ENCODE measurements around the gene TMEM147. TPM values are rescaled to one million over a fixed set of nuclear protein-coding genes. Genes with fewer than 3 reads are reported as not detected.
A peak's percentile ranks its signal among the peaks of the same experiment; 100 is the strongest.

TMEM147 gene
- total and polyA plus RNA-seq, 2 of the 4 experiments (the other 2 are of a cell fraction), result 67.6 to 108 TPM

GRCh38 chr19:35566738-35567137, 21.3 kb downstream of the TMEM147 start:
- Histone ChIP-seq H3K36me3 (ENCODE audit: control insufficient read depth, insufficient read depth, low read length) (no peaks in the 10 kb centered on the region), H3K18ac (ENCODE audit: low read depth, low read length) (no peak overlapping the region), H3K27ac (ENCODE audit: insufficient read depth, low read length) (no peak overlapping the region), H4K8ac (ENCODE audit: low read depth in 2 of 2, low read length in 2 of 2) (no peak overlapping the region), H3K14ac (replicated peaks; ENCODE audit: low read depth, low read length) (no peak overlapping the region), H3K79me1 (ENCODE audit: low read depth in 1 of 2, low read length in 2 of 2) (no peaks in the 10 kb centered on the region), H4K20me1 (ENCODE audit: insufficient read depth, low read length) (no peaks in the 10 kb centered on the region), H2BK20ac (ENCODE audit: low read depth, low read length) (no peak overlapping the region), H3K4me1 (ENCODE audit: control insufficient read depth, insufficient read depth, low read length) (no peaks in the 10 kb centered on the region), H3K4me3 (ENCODE audit: insufficient read depth, low read depth, low read length) (no peak overlapping the region), H3K9me1 (ENCODE audit: insufficient read depth, low read length) (no peaks in the 10 kb centered on the region), H3K4ac (ENCODE audit: low read depth, low read length) (no peak overlapping the region), H2AK5ac (ENCODE audit: low read depth, low read length) (no peak overlapping the region), H3K4me2 (ENCODE audit: low read depth, low read length) (no peak overlapping the region), H2BK5ac (ENCODE audit: low read depth, low read length, poor library complexity, severe bottlenecking) (no peak overlapping the region), H3K27me3 (ENCODE audit: control insufficient read depth, insufficient read depth, low read length) (peaks cover 12% of the 10 kb centered on the region), H2AFZ (replicated peaks; ENCODE audit: low read length, poor library complexity) (peak overlapping the region; percentile 21), H4K5ac (ENCODE audit: low read depth, low read length) (no peak overlapping the region), H4K91ac (ENCODE audit: insufficient read depth, low read depth, low read length) (no peak overlapping the region), H2BK120ac (ENCODE audit: low read depth, low read length) (no peak overlapping the region), H3K56ac (ENCODE audit: extremely low read depth, insufficient read depth, low read length) (no peak overlapping the region), H3K9ac (ENCODE audit: low read depth, low read length) (no peak overlapping the region), H2AK9ac (replicated peaks; ENCODE audit: low read depth, low read length, poor library complexity) (no peak overlapping the region), H3K23ac (ENCODE audit: low read depth, low read length) (no peak overlapping the region), H2BK15ac (ENCODE audit: low read depth, low read length) (no peak overlapping the region), H3K9me3 (ENCODE audit: control insufficient read depth, insufficient read depth, low read length) (no peaks in the 10 kb centered on the region)
- BruUV-seq (replicated peaks), result no TSS peak
- ATAC-seq (ENCODE audit: low read depth) (no peak), DNase-seq (no peak)
- dilution Hi-C loops (cut with HindIII; ENCODE audit: low sequenced_read_pairs, unreplicated experiment), result no loop called here
- intact Hi-C loops (cut with micrococcal nuclease), result no loop called here
- in situ Hi-C loops (cut with MboI; ENCODE audit: low sequenced_read_pairs), result no loop called here
- TF ChIP-seq FOS (IDR thresholded peaks at IDR 0.05; ENCODE audit: low read depth, low read length) (no peak), BHLHE40 (IDR thresholded peaks at IDR 0.05; ENCODE audit: low read depth, low read length) (no peak), CEBPB (IDR thresholded peaks at IDR 0.05; ENCODE audit: low read depth, low read length) (peak; percentile 77), USF2 (IDR thresholded peaks at IDR 0.05; ENCODE audit: low read depth, low read length) (no peak), MAFK (IDR thresholded peaks at IDR 0.05; ENCODE audit: low read depth, low read length) (no peak), POLR2A (IDR thresholded peaks at IDR 0.05; ENCODE audit: low read depth, low read length) (no peak), SMC3 (IDR thresholded peaks at IDR 0.05; ENCODE audit: low read depth, low read length) (no peak), RAD21 (IDR thresholded peaks at IDR 0.05; ENCODE audit: low read length) (no peak)
- POLR2A ChIA-PET (ENCODE audit: unreplicated experiment), result no interaction called here
- no CpG with 5 or more reads among the region's 7 CpGs for WGBS, 2 experiments (ENCODE audit: extremely low coverage in 2 of 2, insufficient read length in 1 of 2)
- CTCF ChIA-PET, result no interaction called here
